NCI-H748 (cell line): ENCODE data around the gene LGR5.

Experiments used
- DNase-seq: peaks from one replicate; lab custom pipeline; 2025; ENCODE audit not compliant: unreplicated experiment; lab: John Stamatoyannopoulos, UW

LGR5 gene

GRCh38 chr12:71439613-71440344, at the start of gene LGR5:
Gene LGR5, plus strand, starts transcription at chr12:71439798. Its CDS starts 283 bp downstream, at chr12:71440081.
- DNase-seq, result peak; percentile 94

- peak; percentile 87 for DNase-seq
Observed at GRCh38 chr12:71392521-71393145, 47.0 kb upstream of the LGR5 start.

- DNase-seq, result no peak
Observed at GRCh38 chr12:71393625-71394024, 46.0 kb upstream of the LGR5 start.

GRCh38 chr12:71397433-71397954, 42.1 kb upstream of the LGR5 start:
- DNase-seq, result no peak

GRCh38 chr12:71399197-71399596, 40.4 kb upstream of the LGR5 start:
- no peak for DNase-seq

- no peak for DNase-seq
Observed at GRCh38 chr12:71400481-71400880, 39.1 kb upstream of the LGR5 start.

GRCh38 chr12:71405884-71406283, 33.7 kb upstream of the LGR5 start:
- DNase-seq, result no peak

- DNase-seq, result no peak
Observed at GRCh38 chr12:71407732-71408131, 31.9 kb upstream of the LGR5 start.

GRCh38 chr12:71410844-71411243, 28.8 kb upstream of the LGR5 start:
- DNase-seq, result peak; percentile 4

GRCh38 chr12:71411635-71412034, 28.0 kb upstream of the LGR5 start:
- DNase-seq, result no peak

GRCh38 chr12:71415336-71416231, 24.0 kb upstream of the LGR5 start:
- peak; percentile 78 for DNase-seq

GRCh38 chr12:71417181-71417580, 22.4 kb upstream of the LGR5 start:
- no peak for DNase-seq

GRCh38 chr12:71420775-71421406, 18.7 kb upstream of the LGR5 start:
- no peak for DNase-seq

GRCh38 chr12:71425568-71426299, 13.9 kb upstream of the LGR5 start:
- no peak for DNase-seq

- DNase-seq, result peak; percentile 12
Observed at GRCh38 chr12:71426300-71427047, 13.1 kb upstream of the LGR5 start.

- DNase-seq, result no peak
Observed at GRCh38 chr12:71430756-71431155, 8.8 kb upstream of the LGR5 start.

GRCh38 chr12:71431991-71432390, 7.6 kb upstream of the LGR5 start:
- DNase-seq, result peak; percentile 39

GRCh38 chr12:71432936-71433335, 6.7 kb upstream of the LGR5 start:
- DNase-seq, result no peak

- DNase-seq, result no peak
Observed at GRCh38 chr12:71436696-71437095, 2.9 kb upstream of the LGR5 start.
